Type B pancreatic cell (in vitro differentiated cells): Measurements from ENCODE around the gene INPP5J. TPM values are rescaled to one million over a fixed set of nuclear protein-coding genes. Genes with fewer than 3 reads are reported as not detected.

Experiments
- DNase-seq: peaks from one replicate; pipeline ENCODE4 v3.0.0; 2021; ENCODE audit warnings: mixed read lengths; ENCODE audit not compliant: unreplicated experiment; ENCODE audit errors: extremely low spot score
- H3K27ac Mint-ChIP-seq: 2 replicates; pipeline ENCODE4 v1.8.0; 2021; ENCODE audit warnings: mild to moderate bottlenecking, mixed read lengths
- H3K27me3 Mint-ChIP-seq: 2 replicates; pipeline ENCODE4 v1.8.0; 2021; ENCODE audit warnings: mixed read lengths
- H3K36me3 Mint-ChIP-seq: 2 replicates; pipeline ENCODE4 v1.8.0; 2021; ENCODE audit warnings: mixed read lengths
- H3K4me1 Mint-ChIP-seq: one replicate; pipeline ENCODE4 v1.8.0; 2021; ENCODE audit warnings: mixed read lengths; ENCODE audit not compliant: unreplicated experiment
- H3K4me3 Mint-ChIP-seq: 2 replicates; pipeline ENCODE4 v1.8.0; 2021; ENCODE audit warnings: mild to moderate bottlenecking, mixed read lengths
- H3K9me3 Mint-ChIP-seq: 2 replicates; pipeline ENCODE4 v1.8.0; 2021; ENCODE audit warnings: mixed read lengths
- total RNA-seq: library from RNA; stranded (reverse); gene quantifications from 2 replicates; pipeline ENCODE4 v1.2.1, GENCODE V29; 2021; ENCODE audit warnings: low replicate concordance
- TF ChIP-seq, protein P1 (sequence below): fragments of 200-600 bp; sonication (generic); conservative IDR thresholded peaks from 2 replicates; pipeline ENCODE4 v1.5.0; 2021; ENCODE audit warnings: antibody characterized with exemption, mild to moderate bottlenecking

The INPP5J gene
- total RNA-seq, 1 donor from 2014 or later, result 8.7 TPM

DNA sequence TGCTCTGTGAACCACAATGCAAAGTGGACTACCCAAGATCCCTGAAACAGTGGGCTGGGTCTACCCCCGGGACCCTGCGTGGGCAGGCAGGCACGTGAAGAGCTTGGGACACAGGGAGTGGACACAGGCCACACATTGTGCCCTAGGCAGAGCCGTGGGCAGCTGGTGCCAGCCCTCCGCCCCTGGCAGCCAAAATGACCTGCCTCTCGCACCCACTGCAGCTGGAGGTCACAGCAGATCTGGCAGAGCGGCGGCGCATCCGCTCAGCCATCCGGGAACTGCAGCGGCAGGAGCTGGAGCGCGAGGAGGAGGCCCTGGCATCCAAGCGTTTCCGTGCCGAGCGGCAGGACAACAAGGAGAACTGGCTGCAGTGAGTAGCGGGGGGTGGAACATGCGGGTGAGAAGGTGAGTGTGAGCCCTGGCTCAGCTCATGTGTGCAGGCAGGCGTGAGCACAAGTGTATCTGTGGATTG is 35.0 kb upstream of the INPP5J start:
- H3K4me3 Mint-ChIP-seq, result no peak overlapping the region
- H3K27ac Mint-ChIP-seq, result no peak overlapping the region
- TF ChIP-seq, protein P1, sequence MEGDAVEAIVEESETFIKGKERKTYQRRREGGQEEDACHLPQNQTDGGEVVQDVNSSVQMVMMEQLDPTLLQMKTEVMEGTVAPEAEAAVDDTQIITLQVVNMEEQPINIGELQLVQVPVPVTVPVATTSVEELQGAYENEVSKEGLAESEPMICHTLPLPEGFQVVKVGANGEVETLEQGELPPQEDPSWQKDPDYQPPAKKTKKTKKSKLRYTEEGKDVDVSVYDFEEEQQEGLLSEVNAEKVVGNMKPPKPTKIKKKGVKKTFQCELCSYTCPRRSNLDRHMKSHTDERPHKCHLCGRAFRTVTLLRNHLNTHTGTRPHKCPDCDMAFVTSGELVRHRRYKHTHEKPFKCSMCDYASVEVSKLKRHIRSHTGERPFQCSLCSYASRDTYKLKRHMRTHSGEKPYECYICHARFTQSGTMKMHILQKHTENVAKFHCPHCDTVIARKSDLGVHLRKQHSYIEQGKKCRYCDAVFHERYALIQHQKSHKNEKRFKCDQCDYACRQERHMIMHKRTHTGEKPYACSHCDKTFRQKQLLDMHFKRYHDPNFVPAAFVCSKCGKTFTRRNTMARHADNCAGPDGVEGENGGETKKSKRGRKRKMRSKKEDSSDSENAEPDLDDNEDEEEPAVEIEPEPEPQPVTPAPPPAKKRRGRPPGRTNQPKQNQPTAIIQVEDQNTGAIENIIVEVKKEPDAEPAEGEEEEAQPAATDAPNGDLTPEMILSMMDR, result no peak
- no peaks in the 10 kb centered on the region for H3K27me3 Mint-ChIP-seq
- no peak for DNase-seq
- peaks cover 14% of the 10 kb centered on the region for H3K4me1 Mint-ChIP-seq
- no peaks in the 10 kb centered on the region for H3K36me3 Mint-ChIP-seq
- no peaks in the 10 kb centered on the region for H3K9me3 Mint-ChIP-seq

DNA sequence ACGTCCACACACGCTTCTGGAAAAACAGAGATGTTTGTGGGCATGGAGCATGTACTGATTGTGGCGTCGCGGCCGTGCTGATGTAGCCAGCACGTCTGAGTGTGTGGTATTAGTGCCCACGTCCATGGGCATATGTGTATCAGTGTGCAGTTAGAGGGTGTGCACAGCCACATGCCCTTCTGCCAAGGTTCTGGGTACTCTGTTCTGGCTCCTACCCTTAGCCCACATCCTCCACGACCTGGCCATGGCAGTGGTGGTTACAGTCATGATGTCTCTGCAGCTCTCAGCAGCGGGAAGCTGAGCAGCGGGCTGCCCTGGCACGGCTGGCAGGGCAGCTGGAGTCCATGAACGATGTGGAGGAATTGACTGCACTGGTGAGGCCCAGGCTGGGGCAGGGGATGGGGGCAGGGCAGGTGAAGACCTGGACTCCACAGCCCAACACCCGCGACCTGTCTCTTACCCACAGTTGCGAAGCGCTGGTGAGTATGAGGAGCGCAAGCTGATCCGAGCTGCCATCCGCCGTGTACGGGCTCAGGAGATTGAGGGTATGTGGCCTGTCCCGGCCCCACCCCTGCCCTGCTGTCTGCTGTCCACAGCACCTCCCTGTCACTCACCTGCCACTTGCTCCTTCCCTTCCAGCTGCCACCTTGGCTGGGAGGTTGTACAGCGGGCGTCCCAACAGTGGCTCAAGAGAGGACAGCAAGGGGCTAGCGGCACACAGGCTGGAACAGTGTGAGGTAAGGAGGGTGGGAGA is 34.4 kb upstream of the INPP5J start:
- DNase-seq, result no peak
- Mint-ChIP-seq H3K27ac (no peak overlapping the region), H3K9me3 (no peaks in the 10 kb centered on the region), H3K27me3 (no peaks in the 10 kb centered on the region), H3K4me3 (no peak overlapping the region), H3K4me1 (peaks cover 8% of the 10 kb centered on the region), H3K36me3 (no peaks in the 10 kb centered on the region)
- TF ChIP-seq, protein P1, result no peak

DNA sequence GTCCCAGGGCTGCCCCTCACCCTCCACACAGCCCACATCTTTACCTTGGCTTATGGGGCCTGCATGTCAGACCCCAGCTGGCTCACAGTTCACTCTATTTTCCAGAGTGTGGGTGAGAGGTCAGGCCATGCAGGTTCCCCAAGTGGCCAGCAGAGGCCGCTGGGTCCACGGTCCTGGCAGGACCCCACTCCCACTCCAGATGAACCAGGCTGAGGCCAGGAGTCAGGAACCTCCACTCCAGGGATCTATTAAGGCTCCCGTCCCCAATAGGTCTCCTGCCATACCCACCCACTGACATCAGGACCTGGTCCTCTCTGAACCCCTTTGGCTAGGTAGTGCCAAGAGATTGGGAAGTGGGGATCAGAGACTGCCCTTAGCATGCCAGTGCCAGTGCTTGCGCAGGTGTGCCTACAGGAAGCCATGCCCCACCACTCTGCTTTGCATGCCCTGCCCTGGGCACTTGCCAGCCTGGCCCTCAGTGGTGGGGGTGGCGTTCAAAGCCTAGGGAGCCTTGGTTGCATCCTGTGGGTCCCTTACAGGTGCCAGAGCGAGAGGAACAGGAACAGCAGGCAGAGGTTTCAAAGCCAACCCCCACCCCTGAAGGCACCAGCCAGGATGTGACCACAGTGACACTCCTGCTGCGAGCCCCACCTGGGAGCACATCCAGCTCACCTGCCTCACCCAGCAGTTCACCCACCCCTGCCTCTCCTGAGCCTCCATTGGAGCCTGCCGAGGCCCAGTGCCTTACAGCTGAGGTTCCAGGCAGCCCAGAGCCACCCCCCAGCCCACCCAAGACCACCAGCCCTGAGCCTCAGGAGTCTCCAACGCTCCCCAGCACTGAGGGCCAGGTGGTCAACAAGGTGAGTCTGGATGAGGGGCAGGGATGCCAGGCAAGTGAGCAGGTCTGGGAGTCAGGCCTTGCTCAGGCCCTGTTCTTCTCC is 33.3 kb upstream of the INPP5J start:
- H3K36me3 Mint-ChIP-seq, result no peaks in the 10 kb centered on the region
- no peak overlapping the region for H3K27ac Mint-ChIP-seq
- no peak for DNase-seq
- H3K9me3 Mint-ChIP-seq, result no peaks in the 10 kb centered on the region
- peak overlapping the region; percentile 52 for H3K4me3 Mint-ChIP-seq
- TF ChIP-seq, protein P1, result peak; percentile 84
- H3K27me3 Mint-ChIP-seq, result no peaks in the 10 kb centered on the region
- peaks cover under 1% of the 10 kb centered on the region for H3K4me1 Mint-ChIP-seq

DNA sequence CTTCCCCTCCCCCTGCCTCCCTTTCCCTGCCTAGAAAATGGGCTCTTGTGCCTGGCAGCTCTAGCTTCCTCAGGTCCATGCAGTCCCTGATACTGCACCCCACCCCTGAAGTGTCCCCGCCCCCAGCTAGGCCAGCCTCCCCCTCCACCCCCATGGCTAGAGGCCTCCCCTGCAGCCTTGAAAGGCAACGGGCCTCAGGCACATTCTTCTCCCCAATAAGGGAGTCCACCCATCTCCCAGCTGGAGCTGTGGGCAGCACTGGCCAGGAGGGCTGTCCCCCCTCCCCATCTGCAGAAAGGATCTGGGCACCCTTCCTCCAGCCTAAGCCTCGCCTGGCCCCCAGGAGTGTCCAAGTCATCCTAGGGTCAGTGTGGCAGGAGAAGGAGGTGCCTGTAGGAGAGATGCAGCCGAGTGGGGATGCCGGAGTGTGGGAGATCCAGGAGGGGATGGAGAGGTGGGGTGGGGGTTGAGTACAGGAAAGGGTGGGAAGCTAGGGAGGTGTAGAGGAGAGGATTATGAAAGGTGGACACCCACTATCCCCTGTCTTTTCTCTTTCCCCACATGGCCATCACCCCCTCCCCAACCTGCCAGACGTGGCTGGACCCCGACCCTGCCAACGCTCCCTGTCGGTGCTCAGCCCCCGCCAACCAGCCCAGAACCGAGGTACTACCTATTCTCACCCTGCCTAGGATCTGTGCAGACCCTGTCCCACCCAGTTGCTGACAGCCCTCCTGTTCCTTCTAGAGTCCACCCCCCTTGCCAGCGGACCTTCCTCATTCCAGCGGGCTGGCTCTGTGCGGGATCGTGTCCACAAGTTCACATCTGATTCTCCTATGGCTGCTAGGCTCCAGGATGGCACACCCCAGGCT is 32.3 kb upstream of the INPP5J start:
- TF ChIP-seq, protein P1, result no peak
- Mint-ChIP-seq H3K4me3 (no peak overlapping the region), H3K9me3 (no peaks in the 10 kb centered on the region), H3K36me3 (no peaks in the 10 kb centered on the region), H3K4me1 (no peaks in the 10 kb centered on the region), H3K27ac (no peak overlapping the region), H3K27me3 (no peaks in the 10 kb centered on the region)
- no peak for DNase-seq
